Measurements from ENCODE around the gene AGTRAP. TPM values are rescaled to one million over a fixed set of nuclear protein-coding genes. Genes with fewer than 3 reads are reported as not detected.

Gene AGTRAP
- total and polyA plus RNA-seq, 9 of the 15 experiments (the other 6 are each of a cell fraction or from before 2014, with no cell fraction given), result 26.8 to 105 (median 57.5) TPM

GRCh38 chr1:11788549-11789053, 52.7 kb downstream of the AGTRAP start (continued):
- TF ChIP-seq, protein P1, sequence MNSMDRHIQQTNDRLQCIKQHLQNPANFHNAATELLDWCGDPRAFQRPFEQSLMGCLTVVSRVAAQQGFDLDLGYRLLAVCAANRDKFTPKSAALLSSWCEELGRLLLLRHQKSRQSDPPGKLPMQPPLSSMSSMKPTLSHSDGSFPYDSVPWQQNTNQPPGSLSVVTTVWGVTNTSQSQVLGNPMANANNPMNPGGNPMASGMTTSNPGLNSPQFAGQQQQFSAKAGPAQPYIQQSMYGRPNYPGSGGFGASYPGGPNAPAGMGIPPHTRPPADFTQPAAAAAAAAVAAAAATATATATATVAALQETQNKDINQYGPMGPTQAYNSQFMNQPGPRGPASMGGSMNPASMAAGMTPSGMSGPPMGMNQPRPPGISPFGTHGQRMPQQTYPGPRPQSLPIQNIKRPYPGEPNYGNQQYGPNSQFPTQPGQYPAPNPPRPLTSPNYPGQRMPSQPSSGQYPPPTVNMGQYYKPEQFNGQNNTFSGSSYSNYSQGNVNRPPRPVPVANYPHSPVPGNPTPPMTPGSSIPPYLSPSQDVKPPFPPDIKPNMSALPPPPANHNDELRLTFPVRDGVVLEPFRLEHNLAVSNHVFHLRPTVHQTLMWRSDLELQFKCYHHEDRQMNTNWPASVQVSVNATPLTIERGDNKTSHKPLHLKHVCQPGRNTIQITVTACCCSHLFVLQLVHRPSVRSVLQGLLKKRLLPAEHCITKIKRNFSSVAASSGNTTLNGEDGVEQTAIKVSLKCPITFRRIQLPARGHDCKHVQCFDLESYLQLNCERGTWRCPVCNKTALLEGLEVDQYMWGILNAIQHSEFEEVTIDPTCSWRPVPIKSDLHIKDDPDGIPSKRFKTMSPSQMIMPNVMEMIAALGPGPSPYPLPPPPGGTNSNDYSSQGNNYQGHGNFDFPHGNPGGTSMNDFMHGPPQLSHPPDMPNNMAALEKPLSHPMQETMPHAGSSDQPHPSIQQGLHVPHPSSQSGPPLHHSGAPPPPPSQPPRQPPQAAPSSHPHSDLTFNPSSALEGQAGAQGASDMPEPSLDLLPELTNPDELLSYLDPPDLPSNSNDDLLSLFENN (IDR thresholded peaks at IDR 0.05; ENCODE audit: low read depth in 2 of 2, low read length in 2 of 2), result no peak
- TF ChIP-seq, protein P2, sequence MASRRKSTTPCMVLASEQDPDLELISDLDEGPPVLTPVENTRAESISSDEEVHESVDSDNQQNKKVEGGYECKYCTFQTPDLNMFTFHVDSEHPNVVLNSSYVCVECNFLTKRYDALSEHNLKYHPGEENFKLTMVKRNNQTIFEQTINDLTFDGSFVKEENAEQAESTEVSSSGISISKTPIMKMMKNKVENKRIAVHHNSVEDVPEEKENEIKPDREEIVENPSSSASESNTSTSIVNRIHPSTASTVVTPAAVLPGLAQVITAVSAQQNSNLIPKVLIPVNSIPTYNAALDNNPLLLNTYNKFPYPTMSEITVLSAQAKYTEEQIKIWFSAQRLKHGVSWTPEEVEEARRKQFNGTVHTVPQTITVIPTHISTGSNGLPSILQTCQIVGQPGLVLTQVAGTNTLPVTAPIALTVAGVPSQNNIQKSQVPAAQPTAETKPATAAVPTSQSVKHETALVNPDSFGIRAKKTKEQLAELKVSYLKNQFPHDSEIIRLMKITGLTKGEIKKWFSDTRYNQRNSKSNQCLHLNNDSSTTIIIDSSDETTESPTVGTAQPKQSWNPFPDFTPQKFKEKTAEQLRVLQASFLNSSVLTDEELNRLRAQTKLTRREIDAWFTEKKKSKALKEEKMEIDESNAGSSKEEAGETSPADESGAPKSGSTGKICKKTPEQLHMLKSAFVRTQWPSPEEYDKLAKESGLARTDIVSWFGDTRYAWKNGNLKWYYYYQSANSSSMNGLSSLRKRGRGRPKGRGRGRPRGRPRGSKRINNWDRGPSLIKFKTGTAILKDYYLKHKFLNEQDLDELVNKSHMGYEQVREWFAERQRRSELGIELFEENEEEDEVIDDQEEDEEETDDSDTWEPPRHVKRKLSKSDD (conservative IDR thresholded peaks at IDR 0.05; ENCODE audit: low read length), result no peak
- TF ChIP-seq ZNF318 (IDR thresholded peaks at IDR 0.05; ENCODE audit: borderline replicate concordance in 1 of 2, low read depth in 1 of 2) (no peak), SUPT5H (IDR thresholded peaks at IDR 0.05) (0 out of 2 replicates have a peak, but pooled peaks have one; percentile 5), TOE1 (IDR thresholded peaks at IDR 0.05; ENCODE audit: borderline replicate concordance) (no peak), TOE1 (CRISPR knock-in tag; IDR thresholded peaks at IDR 0.05; ENCODE audit: borderline replicate concordance, low read depth) (no peak), ZEB2 (IDR thresholded peaks at IDR 0.05) (no peak), ZNF311 (CRISPR knock-in tag; IDR thresholded peaks at IDR 0.05) (no peak), ZNF75A (CRISPR knock-in tag; IDR thresholded peaks at IDR 0.05) (no peak), SP1 (CRISPR knock-in tag; IDR thresholded peaks at IDR 0.05) (peak; percentile 43; the same call in 1 of the 2 replicates), NR2F6 (CRISPR knock-in tag; IDR thresholded peaks at IDR 0.05) (no peak)
